ENCODE data around the gene POU2AF3. TPM values are rescaled to one million over a fixed set of nuclear protein-coding genes. Genes with fewer than 3 reads are reported as not detected.

The POU2AF3 gene
- total and polyA plus RNA-seq, 3 donors from 2014 or later = 6.4 to 11.5 (median 9.0) TPM

DNA sequence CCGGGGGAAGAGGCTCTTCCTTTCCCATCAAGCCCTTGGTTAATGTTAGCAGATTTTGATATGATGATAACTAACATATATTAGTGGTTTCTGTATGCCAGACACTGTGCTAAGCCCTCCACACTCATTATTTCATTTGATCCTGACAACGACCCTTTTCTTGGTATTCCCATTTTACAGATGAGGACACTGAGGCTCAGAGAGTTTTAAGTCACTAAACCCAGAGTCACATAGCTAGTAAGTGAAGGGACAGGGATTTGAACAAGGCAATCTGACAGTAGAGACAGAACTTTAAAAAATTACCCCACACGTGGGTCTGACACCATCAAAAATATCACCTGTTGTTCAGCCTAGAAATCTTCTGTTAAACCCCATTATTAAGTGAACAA is 58.3 kb downstream of the POU2AF3 start:
- peaks cover 8% of the 10 kb centered on the region for H3K4me1 ChIP-seq
- TF ChIP-seq POLR2A (IDR thresholded peaks at IDR 0.05) = no peak
- TF ChIP-seq, protein P1, sequence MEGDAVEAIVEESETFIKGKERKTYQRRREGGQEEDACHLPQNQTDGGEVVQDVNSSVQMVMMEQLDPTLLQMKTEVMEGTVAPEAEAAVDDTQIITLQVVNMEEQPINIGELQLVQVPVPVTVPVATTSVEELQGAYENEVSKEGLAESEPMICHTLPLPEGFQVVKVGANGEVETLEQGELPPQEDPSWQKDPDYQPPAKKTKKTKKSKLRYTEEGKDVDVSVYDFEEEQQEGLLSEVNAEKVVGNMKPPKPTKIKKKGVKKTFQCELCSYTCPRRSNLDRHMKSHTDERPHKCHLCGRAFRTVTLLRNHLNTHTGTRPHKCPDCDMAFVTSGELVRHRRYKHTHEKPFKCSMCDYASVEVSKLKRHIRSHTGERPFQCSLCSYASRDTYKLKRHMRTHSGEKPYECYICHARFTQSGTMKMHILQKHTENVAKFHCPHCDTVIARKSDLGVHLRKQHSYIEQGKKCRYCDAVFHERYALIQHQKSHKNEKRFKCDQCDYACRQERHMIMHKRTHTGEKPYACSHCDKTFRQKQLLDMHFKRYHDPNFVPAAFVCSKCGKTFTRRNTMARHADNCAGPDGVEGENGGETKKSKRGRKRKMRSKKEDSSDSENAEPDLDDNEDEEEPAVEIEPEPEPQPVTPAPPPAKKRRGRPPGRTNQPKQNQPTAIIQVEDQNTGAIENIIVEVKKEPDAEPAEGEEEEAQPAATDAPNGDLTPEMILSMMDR (IDR thresholded peaks at IDR 0.05) = no peak
- H3K9me3 ChIP-seq = no peaks in the 10 kb centered on the region
- H3K4me3 ChIP-seq = no peak overlapping the region
- no peak for DNase-seq
- no peaks in the 10 kb centered on the region for H3K27me3 ChIP-seq
- WGBS, 2 donors = 68 to 83% methylated on average over 3 of the region's 3 CpGs
- H3K27ac ChIP-seq = no peak overlapping the region
- intact Hi-C loops (cut with DNase I; ENCODE audit: low total_unique reads) = no loop called here
- no peaks in the 10 kb centered on the region for H3K36me3 ChIP-seq (ENCODE audit: low read depth, missing control alignments)

DNA sequence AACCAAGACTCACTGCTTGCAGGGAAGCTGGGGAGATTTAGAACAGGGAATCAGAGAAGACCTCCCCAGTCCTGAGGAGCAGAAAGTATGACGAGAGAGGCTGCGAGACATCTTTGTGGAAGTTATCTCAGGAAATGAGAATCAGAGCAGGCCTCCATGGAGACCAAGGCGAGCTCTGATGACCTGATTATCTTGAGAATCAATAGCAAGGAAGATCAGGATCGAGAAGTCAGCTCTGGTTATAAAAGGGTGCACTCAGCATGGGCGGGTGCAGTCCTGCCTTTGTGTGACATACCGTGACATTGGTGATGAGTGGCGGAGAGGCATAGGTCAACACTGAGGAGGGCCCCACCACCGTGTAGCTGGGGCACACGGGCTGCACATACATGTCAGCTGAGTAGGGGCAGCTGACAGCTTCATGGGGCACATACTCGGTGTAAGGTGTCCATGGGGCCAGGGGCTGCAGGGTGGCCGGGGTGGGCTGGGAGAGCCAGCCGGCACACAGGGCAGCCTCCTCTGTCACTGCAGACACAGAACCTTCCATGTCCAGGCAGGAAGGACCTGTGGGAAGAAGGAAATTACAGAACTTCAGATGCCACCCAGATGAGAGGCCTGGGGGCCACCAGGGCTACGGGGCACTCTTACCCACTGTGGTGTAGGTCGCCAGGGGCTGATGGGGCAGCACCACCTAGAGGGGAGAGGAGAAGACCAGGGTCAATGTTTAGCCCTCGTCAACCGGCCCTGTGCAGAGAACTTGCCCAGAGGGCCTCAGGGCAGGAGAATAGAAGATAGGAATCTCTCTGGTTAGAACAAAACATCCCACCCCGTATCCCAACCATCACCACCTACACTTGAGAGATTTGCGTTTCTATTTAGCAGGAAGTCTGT is 59.0 kb downstream of the POU2AF3 start:
- no peaks in the 10 kb centered on the region for H3K9me3 ChIP-seq
- no peaks in the 10 kb centered on the region for H3K27me3 ChIP-seq
- no peaks in the 10 kb centered on the region for H3K36me3 ChIP-seq (ENCODE audit: low read depth, missing control alignments)
- H3K27ac ChIP-seq = no peak overlapping the region
- no peak for DNase-seq
- 88 to 90% methylated on average over 15 to 18 of the region's 18 CpGs for WGBS, 2 donors
- TF ChIP-seq, protein P1 (IDR thresholded peaks at IDR 0.05) = no peak
- TF ChIP-seq POLR2A (IDR thresholded peaks at IDR 0.05) = no peak
- no peak overlapping the region for H3K4me3 ChIP-seq
- peaks cover 8% of the 10 kb centered on the region for H3K4me1 ChIP-seq
- intact Hi-C loops (cut with DNase I; ENCODE audit: low total_unique reads) = no loop called here

Small RNAs within 50 kb of the gene (microRNA-seq; reads per million reads assigned to microRNA genes)
- gene MIR4491 (ENCODE audit: borderline number of aligned reads in 2 of 2, borderline replicate concordance in 1 of 2) = 0 reads per million in 2 donors

Small RNAs within 50 kb of the gene (small RNA-seq; reads per million reads assigned to genes)
- 0 reads per million in 2 donors for gene MIR4491

Other genes starting within 250 kb of the POU2AF3 start
- gene POU2AF2, start 52.8 kb upstream of the POU2AF3 start, total RNA-seq = 1 to 10 TPM; 2.5 to 5.2 TPM
- 7.9 TPM for gene POU2AF2, start 52.8 kb upstream of the POU2AF3 start, polyA plus RNA-seq (ENCODE audit: insufficient read depth, low read depth, low replicate concordance)
- 1 to 10 TPM; 2.8 to 4.6 TPM for gene POU2AF1, start 80.7 kb downstream of the POU2AF3 start, total RNA-seq
- 2.7 TPM for gene POU2AF1, start 80.7 kb downstream of the POU2AF3 start, polyA plus RNA-seq (ENCODE audit: insufficient read depth, low read depth, low replicate concordance)
- gene BTG4, start 213.8 kb downstream of the POU2AF3 start, total RNA-seq = 10 to 100 TPM in 1 of 2 donors, 1 to 10 TPM in 1; 8.7 to 26.6 TPM
- 36.8 TPM for gene BTG4, start 213.8 kb downstream of the POU2AF3 start, polyA plus RNA-seq (ENCODE audit: insufficient read depth, low read depth, low replicate concordance)
- 10 to 100 TPM; 10.8 to 23.7 TPM for gene HOATZ, start 216.2 kb downstream of the POU2AF3 start, total RNA-seq
- 50.1 TPM for gene HOATZ, start 216.2 kb downstream of the POU2AF3 start, polyA plus RNA-seq (ENCODE audit: insufficient read depth, low read depth, low replicate concordance)
- gene LAYN, start 242.2 kb downstream of the POU2AF3 start, total RNA-seq = 1 to 10 TPM; 7.0 to 9.5 TPM
- 8.7 TPM for gene LAYN, start 242.2 kb downstream of the POU2AF3 start, polyA plus RNA-seq (ENCODE audit: insufficient read depth, low read depth, low replicate concordance)